Stimulated activated CD4-positive, alpha-beta T cell treated with anti-CD3 and anti-CD28 coated beads, Interleukin-1b, Interleukin-23, amount 100 ng/mL, for 1 hour (primary cell): Measurements from ENCODE around the gene MCOLN2.
A peak's percentile ranks its signal among the peaks of the same experiment; 100 is the strongest.

ENCODE experiments used
- DNase-seq, 2 donors: peaks; one replicate each; pipeline ENCODE4 v3.0.0-alpha.2; 2020; ENCODE audit warnings: low read depth in 2 of 2

The MCOLN2 gene

DNA sequence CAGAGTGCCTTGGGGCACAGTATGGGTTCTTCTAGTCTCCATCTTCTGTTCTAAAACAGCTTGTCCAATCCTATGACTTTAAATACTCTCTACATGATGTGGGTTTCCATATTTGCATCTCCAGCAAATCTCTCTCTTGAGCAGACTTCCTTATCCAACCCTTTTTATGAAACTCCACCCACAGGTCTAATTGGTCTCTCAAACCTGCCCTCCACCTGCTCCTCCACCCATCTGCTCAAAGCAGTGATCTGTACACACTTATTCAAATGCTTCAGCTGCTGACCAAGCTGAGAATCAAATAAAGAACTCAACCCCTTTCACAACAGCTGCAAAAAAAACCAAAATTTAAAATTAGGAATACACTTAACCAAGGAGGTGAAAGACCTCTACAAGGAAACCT is 11.5 kb downstream of the MCOLN2 start:
- DNase-seq = no peak

DNA sequence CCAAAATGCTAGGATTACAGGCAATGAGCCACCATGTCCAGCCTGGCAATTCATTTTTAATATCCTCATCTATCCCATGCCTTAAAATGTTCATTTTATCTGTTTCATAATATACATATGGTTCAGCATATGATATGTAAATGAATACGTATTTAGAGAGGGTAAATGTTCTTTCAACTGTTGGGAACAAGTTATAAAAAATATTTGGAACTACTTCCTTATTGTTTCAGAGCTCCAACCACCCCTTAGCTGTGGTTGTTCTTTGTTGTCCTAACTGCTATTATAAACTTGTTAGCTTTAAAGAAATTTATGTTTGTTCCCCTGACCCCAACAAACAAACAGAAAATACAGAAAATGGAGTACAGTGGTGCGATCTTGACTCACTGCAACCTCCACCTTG is 14.5 kb downstream of the MCOLN2 start:
- DNase-seq = no peak

DNA sequence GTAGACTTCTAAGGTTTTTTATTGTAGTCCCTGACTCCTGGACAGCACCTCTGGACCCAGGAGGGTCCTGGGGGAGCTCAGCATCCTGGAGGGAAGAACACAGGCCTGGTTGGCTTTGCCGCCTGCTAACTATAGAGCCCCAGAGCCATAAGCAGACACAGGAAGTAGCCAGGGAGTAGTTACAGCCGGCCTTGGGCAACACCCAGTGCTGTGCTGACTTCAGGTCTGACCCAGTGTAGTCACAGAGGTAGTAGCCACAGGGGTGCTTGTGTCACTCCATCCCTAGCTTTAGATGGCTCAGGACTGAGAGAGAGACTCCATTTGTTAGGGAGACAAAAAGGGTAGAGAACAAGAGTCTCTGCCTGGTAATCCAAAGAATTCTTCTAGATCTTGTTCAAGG is 21.9 kb downstream of the MCOLN2 start:
- DNase-seq = no peak

DNA sequence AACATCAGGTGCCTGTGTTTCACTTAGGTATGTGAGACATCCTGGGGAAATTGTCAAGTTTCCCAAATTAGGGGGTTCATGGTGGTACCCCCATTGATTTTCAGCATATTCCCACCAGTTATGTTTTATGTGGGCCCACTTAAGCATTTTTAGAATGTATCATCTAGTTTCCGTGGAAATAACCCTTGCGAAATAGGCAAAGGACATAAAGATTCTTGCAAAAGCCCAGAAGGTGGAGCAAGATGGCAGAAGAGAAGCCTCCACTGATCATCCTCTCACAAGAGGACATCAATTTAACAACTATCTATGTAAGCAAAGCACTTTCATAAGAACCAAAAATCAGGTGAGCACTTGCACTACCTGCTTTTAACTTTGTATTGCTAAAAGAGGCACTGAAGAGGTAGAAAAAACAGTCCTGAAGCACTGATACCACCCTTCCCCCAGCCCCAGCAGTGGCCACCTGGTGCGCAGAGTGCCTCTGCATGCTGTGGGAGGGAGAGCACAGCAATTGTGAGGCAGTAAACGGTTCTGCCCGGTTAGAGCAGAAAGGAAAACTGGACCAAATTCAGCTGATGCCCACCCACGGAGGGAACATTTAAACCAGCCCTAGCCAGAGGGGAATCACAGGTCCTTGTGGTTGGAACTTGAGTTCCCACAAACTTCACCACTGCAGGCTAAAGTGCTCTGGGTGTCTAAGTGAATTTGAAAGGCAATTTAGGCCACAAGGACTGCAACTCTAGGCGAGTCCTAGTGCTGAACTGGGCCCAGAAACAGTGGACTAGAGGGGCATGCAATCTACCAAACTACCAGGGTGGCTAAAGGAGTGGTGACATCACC is 23.2 kb downstream of the MCOLN2 start:
- DNase-seq = no peak

DNA sequence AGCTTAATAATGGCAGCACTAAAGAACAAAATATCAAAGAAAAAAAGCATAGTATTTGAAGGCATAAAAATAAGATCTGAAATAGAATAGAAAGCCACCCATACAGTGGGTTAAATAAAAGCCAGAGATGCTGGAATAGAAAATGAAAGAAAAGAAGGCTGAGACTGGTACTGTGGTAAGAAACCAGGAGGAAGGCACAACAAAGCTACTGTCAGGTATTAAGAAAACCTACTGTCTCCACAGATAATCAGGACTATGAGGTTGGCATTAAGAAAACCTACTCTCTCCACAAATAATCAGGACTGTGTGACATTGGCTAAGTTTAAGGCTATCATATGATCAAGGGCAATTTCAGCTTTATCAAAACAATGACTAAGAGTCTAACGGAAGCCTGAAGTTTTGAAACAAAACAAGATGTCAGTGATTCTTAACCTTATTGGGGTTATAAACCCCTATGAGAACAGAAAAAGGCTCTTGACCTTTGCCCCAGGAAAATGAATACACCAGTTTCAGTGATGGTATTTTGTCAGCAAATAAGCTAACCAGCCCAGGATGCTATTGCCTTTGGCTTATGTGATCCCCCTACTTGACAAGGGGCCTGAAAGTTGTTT is 24.4 kb downstream of the MCOLN2 start:
- DNase-seq = no peak

DNA sequence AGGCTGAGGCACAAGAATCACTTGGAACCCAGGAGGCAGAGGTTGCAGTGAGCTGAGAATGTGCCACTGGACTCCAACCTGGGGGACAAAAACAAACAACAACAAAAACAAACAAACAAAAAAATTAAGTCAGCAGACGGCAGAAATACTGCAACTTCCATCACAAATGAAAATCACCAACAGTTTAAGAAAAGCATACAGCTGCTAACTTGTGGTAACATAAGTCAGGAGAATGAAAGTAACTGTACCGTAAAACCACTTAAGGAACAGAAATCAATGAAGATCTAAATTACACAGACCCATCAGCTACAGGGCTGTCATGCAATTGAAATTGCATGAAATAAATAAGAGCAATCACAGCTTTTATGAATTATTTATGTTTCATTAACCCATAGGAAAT is 25.0 kb downstream of the MCOLN2 start:
- no peak for DNase-seq

DNA sequence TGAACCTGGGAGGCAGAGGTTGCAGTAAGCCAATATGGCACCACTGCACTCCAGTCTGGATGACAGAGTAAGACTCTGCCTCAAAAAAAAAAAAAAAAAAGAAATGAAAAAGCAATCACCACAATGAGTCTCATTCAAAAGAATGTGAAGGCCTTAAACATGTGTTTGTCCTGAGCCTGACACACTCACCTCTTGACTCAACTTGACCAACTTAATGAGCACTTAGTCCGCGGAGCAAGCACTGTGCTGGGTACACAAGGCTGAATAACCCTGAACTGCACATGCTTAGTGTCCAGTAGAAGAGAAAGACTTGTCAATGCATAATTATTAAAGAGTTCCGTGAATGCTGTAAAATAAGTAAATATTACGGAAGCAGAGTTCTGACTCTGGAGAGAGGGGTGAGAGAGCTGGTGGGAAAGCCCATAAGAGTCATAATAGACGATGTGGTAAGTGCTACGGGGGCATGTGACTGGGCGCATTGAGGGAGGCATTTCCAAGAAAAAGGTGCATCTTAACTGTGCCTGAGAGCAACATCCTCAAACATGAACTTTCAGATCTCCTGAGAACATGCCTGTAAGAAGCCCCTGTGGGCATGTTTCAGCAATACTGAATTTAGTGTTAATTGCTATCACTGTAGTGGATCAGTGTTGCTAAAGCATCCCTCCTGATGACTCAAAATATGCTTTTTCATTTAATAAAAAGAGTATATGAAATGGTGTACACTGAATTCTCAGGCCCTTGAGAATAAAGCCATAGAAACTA is 27.2 kb downstream of the MCOLN2 start:
- no peak for DNase-seq

DNA sequence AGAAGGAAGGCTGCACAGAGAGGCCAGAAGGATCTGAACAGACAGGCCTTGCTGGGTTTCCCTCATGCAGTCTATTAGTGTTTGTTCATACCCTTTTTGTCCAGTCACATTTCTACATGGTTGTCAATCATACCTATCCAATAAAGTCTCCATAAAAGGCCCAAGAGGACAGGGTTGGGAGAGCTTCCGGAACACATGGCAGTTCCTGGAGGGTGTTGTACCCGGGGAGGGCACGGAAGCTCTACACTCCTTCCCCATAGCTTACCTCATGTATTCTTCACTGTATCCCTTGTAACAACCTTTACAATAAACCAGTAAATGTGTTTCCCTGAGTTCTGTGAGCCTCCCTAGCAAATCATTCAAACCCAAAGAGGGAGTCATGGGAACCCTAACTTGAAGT is 28.0 kb downstream of the MCOLN2 start:
- DNase-seq = no peak

DNA sequence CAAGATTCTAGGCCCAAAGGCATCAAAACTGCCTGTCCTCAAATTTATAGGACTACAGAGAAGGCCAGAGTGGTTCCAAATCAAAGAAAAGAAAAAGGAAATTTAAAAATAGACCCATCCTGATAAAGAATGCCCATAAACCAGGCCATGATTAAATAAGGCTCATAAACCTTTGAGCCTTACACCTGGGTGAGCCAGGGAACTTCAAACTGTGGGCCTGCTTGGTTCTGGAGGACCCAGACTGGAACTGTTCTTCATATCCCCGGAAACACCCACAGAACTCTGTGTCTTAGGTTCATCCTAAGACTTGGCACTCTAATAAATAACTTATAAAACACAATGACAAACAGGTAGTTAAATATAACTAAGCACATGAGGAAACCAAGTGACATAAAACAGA is 28.8 kb downstream of the MCOLN2 start:
- DNase-seq = no peak

DNA sequence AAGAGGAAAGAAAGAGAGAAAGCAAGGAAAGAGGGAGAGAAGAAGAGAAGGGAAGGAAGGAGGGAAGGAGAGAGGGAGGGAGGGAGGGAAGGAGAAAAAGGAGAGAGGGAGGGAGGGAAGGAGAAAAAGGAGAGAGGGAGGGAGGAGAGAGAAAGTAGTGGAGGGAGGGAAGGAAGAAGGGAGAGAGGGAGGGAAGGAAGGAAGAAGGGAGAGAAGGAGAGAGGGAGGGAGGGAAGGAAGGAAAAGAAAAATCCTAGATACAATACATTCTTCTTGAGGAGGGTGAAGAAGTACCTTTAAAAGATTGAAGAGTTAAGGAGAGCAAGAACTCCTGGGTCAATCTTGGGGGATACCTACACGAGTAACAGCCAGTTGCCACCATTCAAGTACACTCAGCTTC is 29.2 kb downstream of the MCOLN2 start:
- no peak for DNase-seq

DNA sequence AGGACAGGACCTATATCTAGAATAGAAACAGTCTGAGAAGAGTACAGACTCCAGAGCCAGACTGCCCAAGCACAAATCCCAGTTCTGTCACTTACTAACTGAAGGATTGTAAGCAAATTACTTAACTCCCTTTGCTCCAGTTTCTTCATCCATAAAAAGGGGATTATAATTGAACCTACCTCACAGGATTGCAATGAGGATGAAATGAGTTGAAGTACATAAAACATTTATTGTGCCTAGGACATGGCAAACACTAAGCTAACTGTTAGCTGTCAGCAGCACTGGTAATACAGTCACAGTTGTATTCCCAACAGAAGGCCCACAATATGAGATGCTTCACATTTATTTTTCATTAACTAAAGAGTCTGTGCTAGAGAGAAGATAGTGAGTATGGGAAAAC is 33.9 kb downstream of the MCOLN2 start:
- DNase-seq = no peak

DNA sequence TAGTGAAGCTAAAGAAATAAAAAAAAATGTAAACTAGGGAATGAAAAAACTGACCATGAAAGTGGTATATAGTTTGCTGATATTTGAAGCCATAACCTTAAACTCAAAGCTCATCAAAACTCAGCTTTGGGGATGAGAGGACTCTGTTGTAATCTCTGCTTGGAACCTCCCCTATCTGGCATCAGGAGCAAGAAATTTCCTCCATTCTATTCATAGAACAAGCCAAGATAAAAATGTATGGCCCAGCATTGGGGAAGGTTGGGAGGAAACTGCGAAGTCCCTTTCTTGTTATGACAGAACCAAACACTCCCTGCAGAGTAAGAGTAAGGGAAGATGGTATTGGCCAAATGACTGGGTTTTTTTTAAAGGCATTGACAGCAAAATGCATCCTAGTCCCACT is 35.6 kb downstream of the MCOLN2 start:
- DNase-seq = no peak

DNA sequence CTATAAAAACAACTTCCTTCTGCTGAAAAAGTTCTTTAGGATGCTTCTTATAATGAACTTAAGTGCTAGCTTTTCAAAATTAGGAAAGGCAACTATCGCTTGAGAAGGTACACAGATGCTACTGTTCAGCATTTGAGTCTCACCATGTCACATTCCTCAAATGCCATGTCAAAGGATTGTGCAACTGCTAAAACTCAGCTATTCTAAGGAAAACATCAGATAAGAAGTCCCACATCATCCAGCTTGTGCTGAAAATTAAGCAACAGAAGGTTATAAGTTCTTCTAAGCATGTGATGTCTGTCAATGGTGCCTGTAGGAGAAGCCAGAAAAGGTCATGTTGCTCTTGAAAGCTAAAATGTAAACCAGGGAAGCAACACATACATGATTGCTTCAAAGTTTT is 36.5 kb downstream of the MCOLN2 start:
- DNase-seq = no peak

DNA sequence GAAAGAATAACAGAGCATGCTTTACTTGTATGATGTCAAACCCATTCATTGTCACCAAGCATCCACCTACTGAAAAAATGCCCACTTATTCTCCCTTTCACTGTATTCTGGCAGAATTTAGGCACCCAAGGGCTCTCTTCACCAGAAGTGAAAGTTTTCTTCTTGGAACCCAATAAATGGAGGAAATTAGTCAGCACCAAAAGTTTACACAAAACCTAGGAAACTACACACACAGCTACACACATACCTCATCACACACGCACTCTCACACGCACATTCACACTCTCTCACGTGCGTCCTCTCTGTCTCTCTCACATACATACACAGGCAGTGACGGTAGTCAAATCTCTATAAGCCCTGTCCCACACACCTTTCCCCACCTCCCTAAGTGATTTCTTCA is 37.6 kb downstream of the MCOLN2 start:
- DNase-seq = peak in 1 of 2 donors; percentile 11

DNA sequence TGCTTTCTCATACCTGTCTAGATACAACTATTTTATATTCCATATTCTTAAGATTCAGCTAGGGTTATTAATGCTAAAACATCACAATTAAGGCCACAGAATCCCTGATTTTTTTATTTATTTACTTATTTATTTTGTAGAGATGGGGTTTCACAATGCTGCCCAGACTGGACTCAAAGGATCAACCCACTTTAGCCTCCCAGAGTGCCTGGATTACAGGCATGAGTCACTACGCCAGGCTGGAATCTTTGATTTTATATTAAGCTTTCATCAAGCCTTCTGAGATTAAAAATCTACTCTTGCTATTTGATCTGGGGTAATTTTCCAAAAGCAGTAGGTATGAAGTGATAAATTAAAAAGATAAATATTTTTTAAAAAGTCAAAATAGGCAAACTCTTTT is 38.9 kb downstream of the MCOLN2 start:
- DNase-seq = no peak

DNA sequence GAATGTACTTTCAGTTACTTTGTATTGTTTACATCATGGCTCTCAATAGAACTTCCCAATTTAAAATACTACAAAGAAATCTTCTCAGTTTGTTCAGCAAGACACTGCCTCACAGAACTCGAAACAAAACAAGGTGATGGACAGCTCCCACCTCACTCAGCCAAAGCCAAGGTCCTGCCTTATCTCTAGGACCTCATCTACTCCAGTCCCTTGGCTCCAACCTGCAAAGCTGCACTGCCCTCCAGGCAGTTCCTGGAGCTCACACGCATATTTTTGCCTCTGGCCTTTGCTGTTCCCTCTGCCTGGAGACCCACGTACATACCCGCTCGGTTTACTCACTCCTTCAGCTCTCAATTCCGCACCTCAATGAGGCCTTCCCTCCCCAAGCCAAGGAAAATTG is 40.3 kb downstream of the MCOLN2 start:
- no peak for DNase-seq

DNA sequence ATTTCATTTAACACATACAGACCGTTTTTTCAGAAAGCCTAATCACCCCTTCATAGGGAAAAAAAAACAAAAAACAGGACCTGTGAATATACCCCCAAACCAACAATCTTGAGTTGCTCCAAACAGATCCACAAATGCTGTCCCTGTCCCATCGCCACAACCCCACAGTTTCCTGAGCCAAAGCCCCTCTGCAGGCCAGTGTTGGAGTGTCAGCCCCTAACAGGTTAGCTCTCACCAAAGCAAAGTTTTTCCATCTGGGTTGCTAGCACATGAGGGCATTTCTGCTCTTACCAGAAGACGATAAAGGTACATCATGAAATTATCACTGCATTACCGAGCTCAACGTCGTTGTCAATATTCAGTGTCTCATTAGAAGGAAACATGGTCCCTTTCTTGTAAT is 40.8 kb downstream of the MCOLN2 start:
- no peak for DNase-seq

DNA sequence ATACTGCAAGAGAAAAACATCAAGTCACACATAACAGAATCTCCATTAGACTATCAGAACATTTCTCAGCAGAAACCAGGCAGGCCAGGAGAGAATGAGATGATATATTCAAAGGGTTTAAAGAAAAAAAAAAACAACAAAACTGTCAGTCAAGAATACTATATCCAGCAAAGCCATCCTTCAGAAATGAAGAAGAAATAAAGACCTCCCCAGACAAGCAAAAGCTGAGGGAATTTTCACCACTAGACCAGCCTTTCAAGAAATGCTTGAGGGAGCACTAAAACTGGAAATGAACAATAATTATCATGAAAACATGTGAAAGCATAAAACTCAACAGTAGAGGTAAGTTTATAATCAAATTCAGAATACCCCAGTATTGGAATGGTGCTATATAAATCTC is 47.2 kb downstream of the MCOLN2 start:
- no peak for DNase-seq

DNA sequence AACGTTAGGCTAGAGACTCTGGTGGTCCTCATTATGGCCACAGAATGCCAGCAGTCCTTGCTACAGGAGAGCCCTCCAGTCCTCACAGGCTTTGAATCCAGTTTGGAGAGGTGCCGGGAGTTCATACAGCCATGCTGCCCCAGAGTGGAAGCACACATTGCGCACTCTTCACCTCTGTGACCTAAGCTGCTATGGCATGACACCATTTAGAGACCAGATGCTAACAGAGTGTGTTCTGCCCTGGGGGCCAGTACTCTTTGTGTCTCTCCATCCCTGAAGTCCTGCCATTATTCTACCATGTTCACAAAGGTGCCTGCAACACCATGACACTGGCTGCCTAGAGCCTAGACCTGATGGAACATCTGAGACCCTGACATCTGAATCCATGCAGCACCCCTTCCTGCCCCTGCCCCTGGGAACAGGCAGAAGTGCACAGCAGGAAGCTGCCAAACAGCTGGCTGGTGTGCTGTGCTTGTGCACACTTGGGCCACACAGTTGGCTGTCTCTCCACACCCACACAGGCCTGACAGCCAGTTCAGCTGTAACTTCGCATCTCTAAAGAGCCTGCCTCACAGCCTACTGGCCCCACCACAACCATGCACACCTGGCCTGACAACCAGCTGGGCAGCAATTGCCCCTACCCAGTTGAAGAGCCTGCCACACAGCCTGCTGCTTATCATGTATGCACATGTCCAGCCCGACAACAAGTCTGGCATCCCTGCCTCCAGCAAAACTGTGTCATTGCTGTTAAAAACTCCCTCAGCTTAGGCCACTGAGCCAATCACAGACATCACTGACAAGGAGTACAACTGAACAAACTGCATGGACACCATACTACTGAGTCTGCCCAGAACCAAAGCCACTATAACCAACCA is 49.1 kb downstream of the MCOLN2 start:
- DNase-seq = no peak

DNA sequence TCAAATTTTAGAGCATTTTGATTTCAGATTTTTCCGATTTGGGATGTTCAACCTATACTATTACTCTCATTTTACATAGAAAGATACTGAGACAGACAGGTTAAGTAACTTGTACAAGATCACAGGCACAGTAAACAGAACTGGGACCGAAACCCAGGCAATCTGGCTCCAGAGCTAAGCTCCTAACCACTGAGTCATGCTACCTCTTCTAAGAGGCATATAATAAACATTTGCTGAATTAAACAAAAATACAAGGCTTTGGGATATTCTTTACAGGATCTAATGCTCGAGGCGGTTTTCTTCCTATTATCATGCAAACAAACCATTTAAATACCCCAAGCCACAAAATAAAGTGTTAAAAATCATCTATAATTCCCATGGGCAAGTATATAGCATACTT is 50.3 kb downstream of the MCOLN2 start:
- DNase-seq = no peak

DNA sequence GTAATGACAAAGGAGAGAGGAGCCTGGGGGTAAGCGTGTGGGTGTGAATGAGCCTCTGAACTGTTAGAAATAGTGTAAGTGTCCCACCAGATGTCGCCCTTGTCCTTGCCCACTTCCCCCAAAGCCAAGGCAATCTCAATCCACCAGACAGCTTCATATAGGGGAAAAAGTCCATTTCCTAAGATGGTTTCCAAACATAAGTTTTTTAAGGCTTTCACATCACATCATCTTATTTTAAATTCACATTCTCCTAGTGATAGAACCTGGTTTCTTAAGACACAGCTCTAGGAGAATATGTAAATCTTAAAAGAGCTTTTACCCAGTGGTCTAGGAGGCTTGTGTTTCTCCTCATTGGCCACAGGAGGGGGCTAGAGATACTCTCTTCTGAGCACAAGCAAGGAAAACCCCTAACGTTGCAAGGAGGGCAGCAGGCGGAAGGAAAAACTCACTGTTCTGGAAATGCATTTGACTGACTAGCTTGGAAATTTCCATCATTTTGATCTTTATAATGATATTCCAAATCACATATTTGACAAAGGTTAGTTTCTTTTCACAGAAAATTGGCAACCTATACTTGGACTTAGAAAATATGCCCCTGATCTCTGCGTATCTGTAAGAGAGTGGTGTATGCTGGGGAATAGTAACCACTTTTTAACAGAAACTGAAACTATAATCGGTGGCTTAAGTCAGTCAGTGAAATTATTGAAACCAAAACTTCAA is 52.0 kb downstream of the MCOLN2 start:
- DNase-seq = peak; percentile 14 to 58
